Measurements from ENCODE around the gene BCAS1. TPM values are rescaled to one million over a fixed set of nuclear protein-coding genes. Genes with fewer than 3 reads are reported as not detected.
A peak's percentile ranks its signal among the peaks of the same experiment; 100 is the strongest.

Gene BCAS1
- total RNA-seq, 2 donors from 2014 or later, result 2.1 TPM; not detected in 1

GRCh38 chr20:53945478-53945877 lies 124.9 kb downstream of the BCAS1 start:
- TF ChIP-seq POLR2A (IDR thresholded peaks at IDR 0.05), result no peak
- TF ChIP-seq CTCF (IDR thresholded peaks at IDR 0.05), result no peak
- ATAC-seq (no peak), DNase-seq (no peak)
- no peaks in the 10 kb centered on the region for H3K9me3 ChIP-seq
- H3K27ac ChIP-seq, result no peak overlapping the region
- no peaks in the 10 kb centered on the region for H3K27me3 ChIP-seq
- no peaks in the 10 kb centered on the region for H3K36me3 ChIP-seq (replicated peaks in 1 of 2; ENCODE audit: insufficient read depth in 1 of 2, low read depth in 2 of 2)
- intact Hi-C loops (cut with DNase I), result no loop called here
- H3K4me3 ChIP-seq, result no peak overlapping the region
- H3K4me1 ChIP-seq, result no peaks in the 10 kb centered on the region
- WGBS, 2 donors, result 73 to 82% methylated on average over 2 of the region's 2 CpGs

GRCh38 chr20:53944796-53945195 lies 125.6 kb downstream of the BCAS1 start:
- TF ChIP-seq CTCF (IDR thresholded peaks at IDR 0.05) (no peak), POLR2A (IDR thresholded peaks at IDR 0.05) (no peak)
- Histone ChIP-seq H3K4me1 (peaks cover 5% of the 10 kb centered on the region), H3K27ac (no peak overlapping the region), H3K27me3 (no peaks in the 10 kb centered on the region), H3K4me3 (no peak overlapping the region), H3K9me3 (no peaks in the 10 kb centered on the region), H3K36me3 (replicated peaks in 1 of 2; ENCODE audit: insufficient read depth in 1 of 2, low read depth in 2 of 2) (no peaks in the 10 kb centered on the region)
- ATAC-seq, result no peak
- 71 to 72% methylated on average over 7 of the region's 7 CpGs for WGBS, 2 donors
- no peak for DNase-seq
- intact Hi-C loops (cut with DNase I), result no loop called here

- H3K9me3 ChIP-seq, result no peaks in the 10 kb centered on the region
- peaks cover 13% of the 10 kb centered on the region for H3K4me1 ChIP-seq
- ATAC-seq (no peak), DNase-seq (peak in 2 of 4 donors; percentile 31 to 41)
- no peaks in the 10 kb centered on the region for H3K36me3 ChIP-seq (replicated peaks in 1 of 2; ENCODE audit: insufficient read depth in 1 of 2, low read depth in 2 of 2)
- intact Hi-C loops (cut with DNase I), result no loop called here
- no peaks in the 10 kb centered on the region for H3K27me3 ChIP-seq
- H3K27ac ChIP-seq, result no peak overlapping the region
- no peak overlapping the region for H3K4me3 ChIP-seq
- TF ChIP-seq POLR2A (IDR thresholded peaks at IDR 0.05), result no peak
- peak; percentile 22 to 66 (median 46) for TF ChIP-seq CTCF (IDR thresholded peaks at IDR 0.05)
- 8 to 11% methylated on average over 11 of the region's 11 CpGs for WGBS, 2 donors
Observed at GRCh38 chr20:53943522-53944291, 126.7 kb downstream of the BCAS1 start.

- WGBS, 2 donors, result 66 to 75% methylated on average over 3 of the region's 3 CpGs
- intact Hi-C loops (cut with DNase I), result no loop called here
Observed at GRCh38 chr20:53942973-53943372, 127.4 kb downstream of the BCAS1 start.

More at GRCh38 chr20:53942973-53943372, 127.4 kb downstream of the BCAS1 start:
- TF ChIP-seq CTCF (IDR thresholded peaks at IDR 0.05) (no peak), POLR2A (IDR thresholded peaks at IDR 0.05) (no peak)
- no peaks in the 10 kb centered on the region for H3K9me3 ChIP-seq
- no peaks in the 10 kb centered on the region for H3K27me3 ChIP-seq
- H3K4me3 ChIP-seq, result no peak overlapping the region
- no peaks in the 10 kb centered on the region for H3K36me3 ChIP-seq (replicated peaks in 1 of 2; ENCODE audit: insufficient read depth in 1 of 2, low read depth in 2 of 2)
- no peak for ATAC-seq
- peaks cover 13% of the 10 kb centered on the region for H3K4me1 ChIP-seq
- no peak for DNase-seq
- no peak overlapping the region for H3K27ac ChIP-seq

All from body of pancreas (tissue), 4 donors.